ENCODE results near the gene LRP1B.
"Not testable (repeated sequence)": the region's sequence is repeated elsewhere in the genome, so short reads cannot be mapped to it uniquely, and the experiment has no call there.

LRP1B gene

DNA sequence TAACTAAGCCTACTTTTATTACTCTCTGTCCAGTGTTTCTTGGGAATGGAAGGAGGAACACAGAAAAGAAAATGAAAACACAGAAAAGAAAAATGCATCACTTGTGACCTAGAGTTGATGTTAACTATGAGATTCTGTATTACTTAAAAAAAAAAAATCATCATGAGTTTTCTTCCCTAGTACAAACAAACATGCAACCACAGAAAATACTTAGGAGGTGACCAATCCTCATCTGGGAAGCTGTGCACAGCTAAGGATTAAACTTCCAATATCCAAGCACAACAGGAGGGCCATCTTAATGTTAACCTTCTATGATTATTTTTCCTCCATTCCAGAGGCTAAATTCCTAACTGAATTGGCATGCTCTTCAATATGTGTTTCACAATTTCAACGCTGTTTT, 1140.4 kb downstream of the LRP1B start:
- Histone ChIP-seq H3K36me3 (ENCODE audit: insufficient read depth) (no peaks in the 10 kb centered on the region), H3K4me2 (no peak overlapping the region), H3K27ac (no peak overlapping the region), H3K27me3 (ENCODE audit: insufficient read depth, low read depth) (no peaks in the 10 kb centered on the region), H4K20me1 (ENCODE audit: insufficient read depth) (no peaks in the 10 kb centered on the region), H3K4me1 (ENCODE audit: low read depth, poor library complexity, severe bottlenecking) (no peaks in the 10 kb centered on the region), H3K79me2 (ENCODE audit: insufficient read depth, low read depth) (no peaks in the 10 kb centered on the region), H3K4me3 (IDR thresholded peaks at IDR 0.05; ENCODE audit: insufficient read depth, low read depth, low read length) (no peak overlapping the region), H2AFZ (ENCODE audit: low read depth) (no peak overlapping the region), H3K9ac (no peak overlapping the region)
- no peak for TF ChIP-seq CTCF (conservative IDR thresholded peaks at IDR 0.05; ENCODE audit: low read depth, low read length)

- Histone ChIP-seq H3K36me3 (ENCODE audit: insufficient read depth) (no peaks in the 10 kb centered on the region), H3K9ac (no peak overlapping the region), H3K79me2 (ENCODE audit: insufficient read depth, low read depth) (no peaks in the 10 kb centered on the region), H4K20me1 (ENCODE audit: insufficient read depth) (no peaks in the 10 kb centered on the region), H3K4me3 (IDR thresholded peaks at IDR 0.05; ENCODE audit: insufficient read depth, low read depth, low read length) (no peak overlapping the region), H3K4me2 (no peak overlapping the region), H3K27me3 (ENCODE audit: insufficient read depth, low read depth) (no peaks in the 10 kb centered on the region), H3K27ac (no peak overlapping the region), H3K4me1 (ENCODE audit: low read depth, poor library complexity, severe bottlenecking) (no peaks in the 10 kb centered on the region), H2AFZ (ENCODE audit: low read depth) (no peak overlapping the region)
- TF ChIP-seq CTCF (conservative IDR thresholded peaks at IDR 0.05; ENCODE audit: low read depth, low read length): no peak
These were observed 1142.2 kb downstream of the LRP1B start for GRCh38 chr2:140988597-140988996.

DNA sequence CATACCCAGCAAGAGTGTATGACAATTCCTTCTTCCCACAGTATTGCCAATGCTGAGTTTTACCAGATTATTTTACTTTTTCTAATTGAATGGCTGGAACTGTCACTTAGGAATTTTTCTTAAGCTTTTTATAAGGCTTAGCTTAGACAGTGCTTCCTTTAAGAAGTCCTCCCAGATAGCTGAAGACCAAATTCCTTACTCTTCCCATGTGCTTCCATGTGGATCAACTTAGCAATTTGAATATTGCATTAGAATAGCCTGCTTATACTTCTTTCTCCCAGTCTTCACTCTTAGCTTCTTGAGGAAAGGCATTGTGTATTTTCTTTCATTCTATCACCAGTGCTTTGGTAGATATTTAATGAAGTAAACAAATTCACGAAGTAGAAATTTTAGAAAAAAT, 1144.4 kb downstream of the LRP1B start:
- Histone ChIP-seq H2AFZ (ENCODE audit: low read depth) (no peak overlapping the region), H3K4me1 (ENCODE audit: low read depth, poor library complexity, severe bottlenecking) (no peaks in the 10 kb centered on the region), H3K4me3 (IDR thresholded peaks at IDR 0.05; ENCODE audit: insufficient read depth, low read depth, low read length) (no peak overlapping the region), H3K27ac (no peak overlapping the region), H3K79me2 (ENCODE audit: insufficient read depth, low read depth) (no peaks in the 10 kb centered on the region), H3K4me2 (no peak overlapping the region), H4K20me1 (ENCODE audit: insufficient read depth) (no peaks in the 10 kb centered on the region), H3K36me3 (ENCODE audit: insufficient read depth) (no peaks in the 10 kb centered on the region), H3K27me3 (ENCODE audit: insufficient read depth, low read depth) (no peaks in the 10 kb centered on the region), H3K9ac (no peak overlapping the region)
- no peak for TF ChIP-seq CTCF (conservative IDR thresholded peaks at IDR 0.05; ENCODE audit: low read depth, low read length)

- no peak overlapping the region for H2AFZ ChIP-seq (ENCODE audit: low read depth)
- no peaks in the 10 kb centered on the region for H3K4me1 ChIP-seq (ENCODE audit: low read depth, poor library complexity, severe bottlenecking)
- H3K4me3 ChIP-seq (IDR thresholded peaks at IDR 0.05; ENCODE audit: insufficient read depth, low read depth, low read length): no peak overlapping the region
- H3K27me3 ChIP-seq (ENCODE audit: insufficient read depth, low read depth): no peaks in the 10 kb centered on the region
- H3K36me3 ChIP-seq (ENCODE audit: insufficient read depth): no peaks in the 10 kb centered on the region
- no peak overlapping the region for H3K27ac ChIP-seq
- H3K4me2 ChIP-seq: no peak overlapping the region
- H3K79me2 ChIP-seq (ENCODE audit: insufficient read depth, low read depth): no peaks in the 10 kb centered on the region
- no peaks in the 10 kb centered on the region for H4K20me1 ChIP-seq (ENCODE audit: insufficient read depth)
- no peak for TF ChIP-seq CTCF (conservative IDR thresholded peaks at IDR 0.05; ENCODE audit: low read depth, low read length)
- no peak overlapping the region for H3K9ac ChIP-seq
These were observed 1155.6 kb downstream of the LRP1B start for GRCh38 chr2:140975237-140975636.

GRCh38 chr2:140972724-140973123, 1158.1 kb downstream of the LRP1B start:
- Histone ChIP-seq H4K20me1 (ENCODE audit: insufficient read depth) (no peaks in the 10 kb centered on the region), H3K4me2 (no peak overlapping the region), H3K27ac (no peak overlapping the region), H2AFZ (ENCODE audit: low read depth) (no peak overlapping the region), H3K79me2 (ENCODE audit: insufficient read depth, low read depth) (no peaks in the 10 kb centered on the region), H3K27me3 (ENCODE audit: insufficient read depth, low read depth) (no peaks in the 10 kb centered on the region), H3K4me3 (IDR thresholded peaks at IDR 0.05; ENCODE audit: insufficient read depth, low read depth, low read length) (no peak overlapping the region), H3K4me1 (ENCODE audit: low read depth, poor library complexity, severe bottlenecking) (no peaks in the 10 kb centered on the region), H3K36me3 (ENCODE audit: insufficient read depth) (no peaks in the 10 kb centered on the region), H3K9ac (no peak overlapping the region)
- no peak for TF ChIP-seq CTCF (conservative IDR thresholded peaks at IDR 0.05; ENCODE audit: low read depth, low read length)

GRCh38 chr2:140964324-140964723, 1166.5 kb downstream of the LRP1B start:
- H3K36me3 ChIP-seq (ENCODE audit: insufficient read depth); H3K4me1 ChIP-seq (ENCODE audit: low read depth, poor library complexity, severe bottlenecking): not testable (repeated sequence)

More at GRCh38 chr2:140964324-140964723, 1166.5 kb downstream of the LRP1B start:
- H3K9ac ChIP-seq; H3K4me2 ChIP-seq; H3K27ac ChIP-seq; H3K4me3 ChIP-seq (IDR thresholded peaks at IDR 0.05; ENCODE audit: insufficient read depth, low read depth, low read length); H4K20me1 ChIP-seq (ENCODE audit: insufficient read depth); H3K27me3 ChIP-seq (ENCODE audit: insufficient read depth, low read depth); H2AFZ ChIP-seq (ENCODE audit: low read depth); H3K79me2 ChIP-seq (ENCODE audit: insufficient read depth, low read depth): not testable (repeated sequence)

All from KMS-11 (cell line).